ENCODE data around the gene SEMA7A.

SEMA7A gene

DNA sequence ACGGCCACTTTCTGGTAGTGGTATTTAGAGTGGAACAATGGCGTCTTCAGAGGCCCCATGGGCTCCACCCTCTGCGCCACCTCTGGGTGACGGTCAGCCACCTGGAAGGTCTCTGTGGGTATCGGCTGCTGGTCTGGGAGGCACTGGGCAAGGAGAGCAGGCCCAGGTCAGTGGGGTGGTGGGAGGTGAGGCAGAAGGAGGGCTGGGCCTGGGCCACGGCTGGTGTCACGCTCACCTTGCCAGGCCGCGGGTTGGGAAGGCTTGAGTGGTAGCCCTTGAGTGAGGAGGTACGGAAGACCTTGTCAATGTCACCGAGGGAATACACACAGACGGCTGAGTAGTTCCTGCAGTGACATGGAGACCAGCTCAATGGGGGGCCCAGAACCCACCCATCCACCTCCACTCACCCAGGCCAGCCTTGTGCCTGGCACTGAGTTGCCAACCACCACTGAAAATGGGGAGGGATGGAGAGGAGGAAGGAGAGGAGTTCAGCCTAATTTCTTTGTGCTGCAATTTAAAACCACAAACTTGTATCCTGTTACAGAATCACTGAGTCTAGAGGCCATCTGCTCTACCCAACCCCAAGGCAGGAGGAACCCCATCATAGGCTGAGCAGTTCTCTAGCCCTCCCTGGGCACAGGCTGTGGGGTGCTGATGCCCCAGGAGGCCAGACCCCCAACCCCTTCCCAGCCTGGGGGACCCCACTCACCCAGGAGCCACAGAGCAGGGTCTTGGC lies 19.0 kb downstream of the SEMA7A start:
- no peak for FAIRE-seq

DNA sequence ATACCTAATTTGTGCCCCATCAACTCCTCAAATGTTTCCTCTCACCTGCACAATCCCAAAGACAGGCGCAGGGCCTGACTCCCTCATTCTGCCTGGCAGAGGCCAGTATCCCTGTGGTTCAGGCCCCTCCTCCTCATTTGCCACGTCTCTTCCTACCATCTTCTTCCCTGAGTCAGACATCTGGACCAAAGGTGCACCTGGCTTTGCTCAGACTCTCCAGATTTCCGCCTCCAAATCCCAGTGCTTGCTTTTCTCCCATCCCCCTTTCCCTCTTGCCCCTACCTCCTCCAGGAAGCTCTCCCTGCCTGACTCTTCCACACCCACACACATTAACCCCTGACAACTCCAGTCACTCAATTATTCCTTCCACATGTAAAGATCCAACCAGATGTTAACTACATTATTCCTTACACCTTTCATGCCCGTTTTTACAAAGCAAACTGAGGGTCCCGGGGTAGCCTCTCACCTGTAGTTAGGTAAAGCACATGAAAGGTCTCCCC lies 19.6 kb downstream of the SEMA7A start:
- no peak for FAIRE-seq

DNA sequence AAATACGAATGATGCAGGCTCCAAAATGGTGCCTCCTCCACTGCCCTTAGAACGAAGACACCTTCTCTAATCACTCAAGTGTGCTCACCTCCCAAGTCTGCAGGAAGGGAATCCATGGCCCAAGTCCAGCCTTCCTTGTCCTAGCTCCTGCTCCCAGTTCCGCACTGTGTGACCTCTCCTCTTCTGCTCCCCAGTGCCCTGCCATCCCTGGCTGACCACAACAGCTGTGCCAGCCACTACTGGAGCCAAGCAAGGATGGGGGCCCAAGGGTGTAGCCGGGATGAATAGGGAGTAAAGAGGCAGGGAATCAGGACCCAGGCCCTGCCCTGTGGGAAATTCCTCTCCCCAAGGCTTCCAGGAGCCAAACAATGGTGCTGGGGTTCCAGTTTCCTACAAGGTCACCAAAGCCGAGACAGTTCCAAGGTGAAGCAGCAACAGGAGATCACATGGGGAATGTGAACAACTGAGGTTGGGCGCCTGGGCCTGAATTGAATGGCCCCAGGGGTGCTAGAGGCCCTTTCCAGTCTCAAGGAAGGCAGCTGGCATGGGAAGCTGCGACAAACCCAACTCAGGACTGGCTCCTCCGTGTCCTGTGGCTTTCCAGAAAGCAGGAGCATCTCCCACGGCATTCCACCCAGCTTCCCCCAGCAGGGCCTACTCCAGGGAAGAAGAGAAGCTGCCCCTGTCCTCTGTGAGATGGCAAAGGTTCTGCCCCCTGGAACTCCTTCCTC lies 20.2 kb downstream of the SEMA7A start:
- FAIRE-seq = no peak

GRCh38 chr15:74412159-74412558 lies 21.6 kb downstream of the SEMA7A start:
- no peak for FAIRE-seq

DNA sequence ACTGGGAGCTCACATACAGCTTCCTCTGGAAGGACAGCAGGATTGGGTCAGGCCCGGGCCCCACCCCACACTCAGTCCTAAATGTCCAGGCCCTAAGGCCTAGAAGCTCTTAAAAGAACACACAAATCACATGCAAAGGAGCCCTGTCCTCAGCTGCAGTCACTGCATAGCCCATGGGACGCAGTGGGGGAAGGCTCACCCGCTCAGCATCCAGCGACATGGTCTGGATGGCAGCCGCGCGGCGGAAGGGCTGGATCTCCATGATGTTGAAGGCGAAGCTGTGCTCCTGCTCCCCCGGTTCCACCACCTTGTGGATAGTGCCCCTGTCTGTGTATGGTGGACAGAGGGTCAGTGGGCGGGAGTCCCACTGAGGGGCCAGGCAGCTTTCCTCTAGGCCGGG lies 22.1 kb downstream of the SEMA7A start:
- no peak for FAIRE-seq

DNA sequence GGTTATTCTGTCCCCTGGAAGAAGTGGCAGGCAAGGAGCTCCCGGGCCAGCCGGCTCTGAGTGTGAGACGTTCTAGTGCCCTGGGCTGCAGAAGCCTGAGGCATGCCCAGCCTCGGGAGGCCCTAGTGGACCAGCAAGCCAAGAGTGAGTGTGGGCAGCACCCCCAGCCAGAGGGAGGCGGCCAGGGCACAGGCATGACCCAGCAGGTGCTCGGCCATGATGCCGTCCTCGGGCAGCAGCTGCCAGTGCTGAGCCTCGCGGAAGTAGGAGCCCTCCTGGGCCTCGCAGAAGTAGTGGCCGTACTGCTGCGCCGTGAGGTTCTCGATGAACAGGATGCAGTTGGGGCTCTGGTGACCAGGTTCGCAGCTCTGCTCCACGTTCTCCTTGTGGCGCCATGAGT lies 23.3 kb downstream of the SEMA7A start:
- no peak for FAIRE-seq

- FAIRE-seq = no peak
Observed at GRCh38 chr15:74409225-74409624, 24.5 kb downstream of the SEMA7A start.

DNA sequence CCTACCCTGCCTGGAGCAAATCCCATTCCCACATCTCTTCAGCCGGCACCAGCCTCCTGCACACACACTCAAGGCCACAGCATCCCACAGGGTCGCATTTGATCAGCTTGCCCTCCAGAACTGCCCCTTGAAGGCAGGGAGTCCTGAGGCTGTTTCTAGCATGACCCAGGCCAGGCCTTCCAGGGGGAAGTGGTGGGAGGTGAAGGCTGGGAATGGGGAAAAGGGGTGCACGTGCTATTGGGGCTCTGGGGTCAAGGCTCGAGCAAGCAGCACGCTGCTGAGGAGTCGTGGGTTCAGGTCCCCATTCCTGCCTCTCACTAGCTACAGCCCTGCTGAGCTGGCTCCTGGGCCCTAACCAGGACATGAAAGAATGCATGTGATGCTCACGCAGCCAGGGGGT lies 24.9 kb downstream of the SEMA7A start:
- no peak for FAIRE-seq

DNA sequence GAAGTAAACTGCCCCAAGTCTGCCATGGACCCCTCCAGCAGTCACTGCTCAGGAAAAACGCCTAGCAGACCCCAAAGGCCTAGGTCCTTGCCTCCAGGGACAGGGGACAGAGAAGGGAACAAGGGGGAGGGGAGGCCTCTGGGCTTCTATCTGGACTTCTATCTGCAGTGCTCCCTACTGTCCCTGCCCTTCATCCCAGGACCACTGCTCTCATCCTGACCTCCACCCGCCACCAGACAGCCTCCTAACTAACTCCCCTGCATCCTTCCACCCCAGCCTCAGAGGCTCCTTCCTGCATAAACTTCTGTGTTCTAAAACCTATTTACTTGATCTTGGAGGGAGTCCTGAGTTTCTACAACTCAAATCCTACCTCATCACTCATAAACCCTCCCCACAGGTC lies 25.4 kb downstream of the SEMA7A start:
- no peak for FAIRE-seq

DNA sequence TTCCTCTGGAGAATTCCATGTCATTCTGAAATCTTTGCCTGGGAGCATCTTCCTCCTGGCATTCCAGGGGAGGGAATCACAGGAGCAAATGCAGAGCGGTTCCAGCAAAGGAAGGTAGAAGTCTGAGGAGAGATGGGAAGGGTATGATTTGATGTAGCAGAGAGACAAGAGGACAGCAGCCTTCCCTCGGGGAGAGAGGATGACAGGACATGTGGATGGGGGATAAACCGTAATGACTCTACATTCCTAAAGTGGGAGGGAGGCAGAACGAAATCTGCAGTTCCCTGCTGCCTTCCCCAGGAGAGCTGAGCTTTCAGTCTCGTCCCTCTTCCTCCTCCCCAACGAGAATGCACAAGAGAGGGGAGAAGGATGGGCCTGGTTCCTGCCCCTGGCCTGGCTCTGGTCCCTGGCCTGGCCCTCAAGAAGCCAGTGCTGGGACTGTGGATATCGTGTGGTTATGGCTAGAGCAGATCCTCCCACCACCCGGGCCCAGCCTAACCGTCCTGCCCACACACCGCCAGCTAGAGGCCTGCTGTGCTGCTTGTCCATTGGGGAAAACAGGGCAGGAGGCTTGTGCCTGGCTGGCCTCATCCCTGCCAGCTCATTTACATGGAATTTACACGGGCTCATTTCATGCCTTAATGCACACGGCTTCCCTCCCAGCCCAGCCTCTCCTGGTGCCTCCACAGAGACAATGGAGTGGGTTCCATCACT lies 26.6 kb downstream of the SEMA7A start:
- no peak for FAIRE-seq

DNA sequence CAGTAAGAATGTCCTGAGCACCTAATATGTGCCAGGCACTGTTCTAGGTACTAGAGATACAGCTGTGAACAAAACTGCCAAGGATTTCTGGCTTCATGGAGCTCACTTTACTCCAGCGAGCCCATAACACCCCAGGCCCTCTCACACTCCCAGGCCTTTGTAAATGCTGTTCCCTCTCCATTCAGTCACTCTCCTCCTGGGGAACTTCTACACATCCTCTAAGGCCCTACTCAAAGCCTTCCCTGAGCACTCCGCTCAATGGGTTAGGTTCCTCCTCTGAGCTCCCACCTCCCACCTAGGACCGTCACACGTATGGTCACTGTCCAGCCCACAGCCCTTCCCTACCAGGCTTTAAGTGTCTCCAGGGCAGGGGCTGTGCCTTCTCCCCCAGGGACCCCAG lies 27.2 kb downstream of the SEMA7A start:
- no peak for FAIRE-seq

- no peak for FAIRE-seq
Observed at GRCh38 chr15:74405823-74406222, 27.9 kb downstream of the SEMA7A start.

- FAIRE-seq = no peak
Observed at GRCh38 chr15:74403991-74404563, 29.7 kb downstream of the SEMA7A start.

GRCh38 chr15:74403588-74403919 lies 30.2 kb downstream of the SEMA7A start:
- FAIRE-seq = no peak

GRCh38 chr15:74402873-74403587 lies 30.7 kb downstream of the SEMA7A start:
- FAIRE-seq = no peak

DNA sequence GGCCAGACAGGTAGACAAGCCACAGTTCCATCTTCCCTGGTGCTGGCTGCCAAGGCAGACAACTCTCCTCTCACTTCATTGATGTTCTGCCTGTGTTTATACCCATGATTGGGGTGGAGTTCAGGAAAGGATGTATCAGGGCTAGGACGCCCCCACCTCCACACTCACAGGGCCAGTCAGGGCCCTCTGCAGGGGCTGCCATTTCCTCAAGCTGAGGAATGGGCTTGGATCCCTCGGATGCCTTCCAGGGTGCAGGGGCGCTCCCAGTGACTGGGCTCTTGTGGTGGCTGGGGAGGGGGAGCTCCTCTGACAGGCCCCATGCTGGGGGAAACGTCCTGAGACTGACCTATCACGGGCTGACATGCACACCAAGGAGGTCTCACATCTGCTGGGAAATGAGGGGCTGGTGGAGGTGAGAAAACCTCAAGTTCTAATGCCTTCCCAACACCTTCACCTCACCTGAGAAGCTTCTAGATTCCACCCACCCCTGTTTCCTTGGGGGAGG lies 31.4 kb downstream of the SEMA7A start:
- FAIRE-seq = no peak

DNA sequence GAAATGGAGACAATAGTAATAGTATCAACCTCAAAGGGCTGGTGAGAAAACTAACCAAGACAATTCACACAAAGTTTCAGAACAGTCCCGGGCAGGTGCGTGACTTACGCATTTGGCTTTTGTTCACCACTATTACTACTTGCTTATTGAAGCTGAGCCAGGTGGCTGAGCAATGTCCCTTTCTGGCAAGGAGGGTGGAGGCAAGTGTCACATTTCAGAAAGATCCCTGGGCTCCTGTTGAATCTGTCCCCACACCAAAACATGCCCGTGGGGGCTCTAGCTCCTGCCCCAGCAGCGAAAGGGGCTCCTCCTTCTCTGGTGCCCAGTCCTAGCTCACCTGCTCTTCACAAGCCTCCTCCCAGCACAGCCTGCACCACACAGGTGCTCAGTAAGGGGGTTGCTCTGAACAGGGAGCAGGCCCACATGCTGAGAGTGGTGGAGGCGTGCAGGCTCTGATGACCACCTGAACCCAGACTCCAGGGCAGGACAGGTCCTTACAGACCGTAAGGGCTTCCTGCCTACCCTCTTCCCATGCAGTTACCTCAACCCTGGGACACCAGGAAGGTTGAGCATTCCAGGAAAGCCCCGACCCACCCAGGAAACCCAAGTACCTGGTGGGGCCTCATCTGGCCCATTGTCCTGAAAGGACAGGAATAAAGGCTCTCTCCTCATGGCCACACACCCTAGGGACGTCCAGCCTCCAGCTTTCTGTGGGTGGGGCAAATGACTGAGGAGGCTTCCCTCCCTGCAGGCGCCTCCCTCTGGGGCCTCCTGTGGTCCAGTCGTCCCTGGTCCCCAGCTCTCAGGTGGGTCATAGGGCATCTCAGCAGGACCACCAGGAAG lies 32.6 kb downstream of the SEMA7A start:
- FAIRE-seq = no peak

GRCh38 chr15:74400313-74400860 lies 33.4 kb downstream of the SEMA7A start:
- FAIRE-seq = no peak

DNA sequence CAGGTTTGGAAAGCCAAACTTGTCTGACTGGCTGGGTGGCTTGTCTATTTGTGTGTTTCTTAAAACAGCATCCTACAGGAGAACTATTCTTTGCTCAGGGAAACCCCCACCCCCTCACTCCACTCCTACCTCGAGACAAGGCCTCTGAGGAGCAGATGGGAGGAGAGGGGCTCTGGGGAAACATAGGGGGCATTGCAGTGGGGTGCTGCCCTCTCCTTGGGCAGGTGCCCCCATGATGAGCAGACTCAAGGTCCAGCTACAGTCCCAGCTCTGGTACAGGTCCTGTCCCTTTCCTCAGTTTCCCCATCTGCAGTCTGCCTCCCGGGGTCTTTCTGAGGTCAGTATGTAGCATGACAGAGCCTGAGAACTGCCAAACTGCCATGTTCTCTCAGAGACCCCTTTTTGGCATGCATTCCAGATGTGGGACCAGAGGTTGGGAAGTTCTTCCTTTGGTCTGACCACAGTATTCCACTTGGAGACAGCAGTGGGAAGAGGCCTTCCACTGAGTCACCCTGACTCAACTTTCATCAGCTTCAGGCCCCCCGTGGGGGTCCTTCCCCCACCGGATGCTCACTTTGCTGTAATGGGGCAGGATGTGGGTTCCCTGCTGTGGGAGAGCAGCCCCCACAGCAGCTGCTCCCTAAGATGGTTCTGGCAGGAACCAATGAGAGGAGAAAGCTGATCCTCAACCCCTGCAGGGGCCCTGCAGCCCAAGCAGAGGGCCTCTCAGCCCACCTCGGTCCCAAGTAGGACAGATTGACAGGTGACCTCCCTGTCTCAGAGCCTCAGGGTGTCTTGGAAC lies 34.0 kb downstream of the SEMA7A start:
- no peak for FAIRE-seq

GRCh38 chr15:74399100-74399499 lies 34.7 kb downstream of the SEMA7A start:
- no peak for FAIRE-seq
